GM19351 (cell line): ENCODE data around the gene GPC6.

ENCODE experiments used
- ATAC-seq: cut with Tn5 transposase; IDR thresholded peaks from one replicate; pipeline ENCODE4 v1.9.1; 2021; ENCODE audit warnings: mild to moderate bottlenecking, moderate library complexity; ENCODE audit not compliant: unreplicated experiment

Gene GPC6

GRCh38 chr13:94362411-94362909 lies 1135.9 kb downstream of the GPC6 start:
- peak; percentile 99 for ATAC-seq

GRCh38 chr13:94366677-94367076 lies 1140.1 kb downstream of the GPC6 start:
- ATAC-seq = no peak

- ATAC-seq = no peak
Measured at GRCh38 chr13:94369972-94370436, 1143.4 kb downstream of the GPC6 start.

GRCh38 chr13:94371855-94372254 lies 1145.2 kb downstream of the GPC6 start:
- no peak for ATAC-seq

- ATAC-seq = no peak
Measured at GRCh38 chr13:94382517-94382916, 1155.9 kb downstream of the GPC6 start.

- ATAC-seq = no peak
Measured at GRCh38 chr13:94382960-94383359, 1156.4 kb downstream of the GPC6 start.

GRCh38 chr13:94384231-94384905 lies 1157.8 kb downstream of the GPC6 start:
- no peak for ATAC-seq

GRCh38 chr13:94387047-94387446 lies 1160.4 kb downstream of the GPC6 start:
- ATAC-seq = no peak

GRCh38 chr13:94389604-94390351 lies 1163.2 kb downstream of the GPC6 start:
- no peak for ATAC-seq

GRCh38 chr13:94390881-94391280 lies 1164.3 kb downstream of the GPC6 start:
- no peak for ATAC-seq

- no peak for ATAC-seq
Measured at GRCh38 chr13:94394723-94395122, 1168.1 kb downstream of the GPC6 start.

- peak; percentile 52 for ATAC-seq
Measured at GRCh38 chr13:94395860-94396259, 1169.3 kb downstream of the GPC6 start.

GRCh38 chr13:94399812-94400211 lies 1173.2 kb downstream of the GPC6 start:
- ATAC-seq = no peak

- no peak for ATAC-seq
Measured at GRCh38 chr13:94400874-94401273, 1174.3 kb downstream of the GPC6 start.

GRCh38 chr13:94408314-94409036 lies 1181.9 kb downstream of the GPC6 start:
- ATAC-seq = no peak

- ATAC-seq = no peak
Measured at GRCh38 chr13:94411747-94412146, 1185.1 kb downstream of the GPC6 start.

GRCh38 chr13:94412870-94413597 lies 1186.4 kb downstream of the GPC6 start:
- ATAC-seq = no peak

- ATAC-seq = no peak
Measured at GRCh38 chr13:94413598-94413944, 1187.0 kb downstream of the GPC6 start.

GRCh38 chr13:94414141-94414540 lies 1187.5 kb downstream of the GPC6 start:
- ATAC-seq = no peak

GRCh38 chr13:94414708-94415107 lies 1188.1 kb downstream of the GPC6 start:
- ATAC-seq = no peak
